HL-60 (cell line): ENCODE measurements around the gene CR1.
"Not testable (repeated sequence)": the region's sequence is repeated elsewhere in the genome, so short reads cannot be mapped to it uniquely, and the experiment has no call there.

Experiments
- DNase-seq, 2 experiments: peaks; one replicate each; pipeline ENCODE4 v3.0.0-alpha.2; 2010 to 2020; ENCODE audit warnings: low read depth in 1 of 2, low spot score in 1 of 2
- H3K27ac ChIP-seq: fragments of 250-450 bp; sonication (Bioruptor Pico); replicated peaks from 2 replicates; pipeline ENCODE4 v1.5.1; 2020; ENCODE audit warnings: mild to moderate bottlenecking, moderate library complexity
- H3K27me3 ChIP-seq: fragments of 250-450 bp; sonication (Bioruptor Pico); 2 replicates; pipeline ENCODE4 v1.5.1; 2021; ENCODE audit warnings: mild to moderate bottlenecking, moderate library complexity; ENCODE audit not compliant: insufficient read depth, poor library complexity, severe bottlenecking
- H3K4me3 ChIP-seq: replicated peaks from 2 replicates; pipeline ENCODE4 v1.5.1; 2011; ENCODE audit warnings: mild to moderate bottlenecking, control low read depth, low read length; ENCODE audit not compliant: insufficient read depth
- CTCF ChIP-seq: IDR thresholded peaks from one replicate; pipeline ENCODE4 v1.5.1; 2011; ENCODE audit warnings: low read length, control low read depth, inconsistent platforms; ENCODE audit not compliant: insufficient read depth
- GABPA ChIP-seq: IDR thresholded peaks from 2 replicates; pipeline ENCODE4 v1.6.1; 2012; ENCODE audit warnings: low read depth
- POLR2AphosphoS5 ChIP-seq: IDR thresholded peaks from 2 replicates; pipeline ENCODE4 v1.6.1; 2012; ENCODE audit warnings: low read depth
- REST ChIP-seq: IDR thresholded peaks from 2 replicates; pipeline ENCODE4 v1.6.1; 2012; ENCODE audit warnings: low read depth; ENCODE audit not compliant: insufficient replicate concordance
- SPI1 ChIP-seq: IDR thresholded peaks from 2 replicates; pipeline ENCODE4 v1.6.1; 2012; ENCODE audit warnings: low read depth, mild to moderate bottlenecking, borderline replicate concordance

The CR1 gene

GRCh38 chr1:207565546-207566468, 69.8 kb downstream of the CR1 start:
- DNase-seq, result peak in 1 of 2 experiments; percentile 32
- TF ChIP-seq GABPA (no peak), SPI1 (no peak), CTCF (peak; percentile 10), REST (no peak)
- H3K27me3 ChIP-seq, result no peaks in the 10 kb centered on the region
- H3K4me3 ChIP-seq, result no peak overlapping the region
- H3K27ac ChIP-seq, result no peak overlapping the region

GRCh38 chr1:207571926-207572325, 76.0 kb downstream of the CR1 start:
- not testable (repeated sequence) for H3K27ac ChIP-seq, DNase-seq, H3K27me3 ChIP-seq, H3K4me3 ChIP-seq

- H3K4me3 ChIP-seq, H3K27me3 ChIP-seq: not testable (repeated sequence)
- H3K27ac ChIP-seq, result peak overlapping the region; percentile 28; the same call in 1 of the 2 replicates
- peak in 1 of 2 experiments; percentile 18 for DNase-seq
Observed at GRCh38 chr1:207573074-207573473, 77.1 kb downstream of the CR1 start.

GRCh38 chr1:207575381-207575780, 79.4 kb downstream of the CR1 start:
- not testable (repeated sequence) for DNase-seq

GRCh38 chr1:207578796-207579435, 83.0 kb downstream of the CR1 start:
- no peak for DNase-seq
- TF ChIP-seq POLR2AphosphoS5 (no peak), CTCF (no peak), GABPA (no peak), REST (no peak), SPI1 (no peak)
- H3K27me3 ChIP-seq, result peaks cover 4% of the 10 kb centered on the region
- H3K27ac ChIP-seq, result no peak overlapping the region
- H3K4me3 ChIP-seq, result no peak overlapping the region

More at GRCh38 chr1:207575381-207575780, 79.4 kb downstream of the CR1 start:
- not testable (repeated sequence) for H3K27me3 ChIP-seq, H3K4me3 ChIP-seq, H3K27ac ChIP-seq
